Smooth muscle cell (in vitro differentiated cells): ENCODE data around the gene SLC11A2. TPM values are rescaled to one million over a fixed set of nuclear protein-coding genes. Genes with fewer than 3 reads are reported as not detected.
A peak's percentile ranks its signal among the peaks of the same experiment; 100 is the strongest.

Experiments
- DNase-seq: peaks from one replicate; lab custom pipeline; 2025; ENCODE audit not compliant: unreplicated experiment; lab: John Stamatoyannopoulos, UW
- H2AFZ ChIP-seq: fragments of 200-600 bp; sonication (generic); 2 replicates; pipeline ENCODE4 v1.6.0; 2016; ENCODE audit warnings: antibody characterized with exemption, low read depth, mild to moderate bottlenecking
- H3F3A ChIP-seq: fragments of 200-600 bp; sonication (generic); 2 replicates; pipeline ENCODE4 v1.6.0; 2017; ENCODE audit warnings: antibody characterized with exemption, low read depth
- H3K27ac ChIP-seq: fragments of 200-600 bp; sonication (generic); 2 replicates; pipeline ENCODE4 v1.5.1; 2016; ENCODE audit warnings: low read depth, mild to moderate bottlenecking
- H3K27me3 ChIP-seq: fragments of 200-600 bp; sonication (generic); 2 replicates; pipeline ENCODE4 v1.6.1; 2016; ENCODE audit warnings: low read depth, mild to moderate bottlenecking
- H3K36me3 ChIP-seq: fragments of 200-600 bp; sonication (generic); 2 replicates; pipeline ENCODE4 v1.5.1; 2016; ENCODE audit warnings: low read depth
- H3K4me1 ChIP-seq: fragments of 200-600 bp; sonication (generic); 2 replicates; pipeline ENCODE4 v1.5.1; 2016; ENCODE audit warnings: low read depth
- H3K4me2 ChIP-seq: fragments of 200-600 bp; sonication (generic); 2 replicates; pipeline ENCODE4 v1.6.0; 2016; ENCODE audit warnings: mild to moderate bottlenecking
- H3K4me3 ChIP-seq: fragments of 200-600 bp; sonication (generic); 2 replicates; pipeline ENCODE4 v1.5.1; 2016; ENCODE audit warnings: mild to moderate bottlenecking
- H3K79me2 ChIP-seq: fragments of 200-600 bp; sonication (generic); 2 replicates; pipeline ENCODE4 v1.6.0; 2016; ENCODE audit warnings: low read depth, mild to moderate bottlenecking
- H3K9ac ChIP-seq: fragments of 200-600 bp; sonication (generic); 2 replicates; pipeline ENCODE4 v1.6.0; 2016; ENCODE audit warnings: low read depth
- H3K9me3 ChIP-seq: fragments of 200-600 bp; sonication (generic); replicated peaks from 2 replicates; pipeline ENCODE4 v1.5.1; 2016; ENCODE audit warnings: low read depth
- H4K20me1 ChIP-seq: fragments of 200-600 bp; sonication (generic); 2 replicates; pipeline ENCODE4 v1.6.0; 2016; ENCODE audit warnings: low read depth
- CTCF ChIP-seq: fragments of 200-600 bp; sonication (generic); IDR thresholded peaks from 2 replicates; pipeline ENCODE4 v1.5.1; 2017; ENCODE audit warnings: borderline replicate concordance, mild to moderate bottlenecking, antibody characterized with exemption; ENCODE audit not compliant: insufficient read depth, poor library complexity, severe bottlenecking
- WGBS: methylation state at CpG from one replicate; pipeline ENCODE4 v1.1.7; 2016; ENCODE audit warnings: low lambda C conversion rate; 5-methylcytosine and 5-hydroxymethylcytosine counted together
- polyA plus RNA-seq: library from polyadenylated mRNA; unstranded; fragments of >200 nt; fragmentation: Nextera tagmentation; extraction: Ambion mirVana; gene quantifications from 2 replicates; pipeline ENCODE4 v1.2.1, GENCODE V29; 2016
- total RNA-seq: library from RNA; depleted of rRNA; stranded (reverse); fragments of >200 nt; gene quantifications from 2 replicates; pipeline ENCODE4 v1.2.3, GENCODE V29; 2014

SLC11A2 gene
- total and polyA plus RNA-seq, 2 experiments from 2014 or later: 26.5 to 31.3 TPM

- no peaks in the 10 kb centered on the region for H3K9me3 ChIP-seq
- H2AFZ ChIP-seq: no peak overlapping the region
- peaks cover 9% of the 10 kb centered on the region for H3K4me1 ChIP-seq
- peaks cover 12% of the 10 kb centered on the region for H3K36me3 ChIP-seq
- no peak for TF ChIP-seq CTCF
- peaks cover 28% of the 10 kb centered on the region for H3F3A ChIP-seq
- H3K27me3 ChIP-seq: no peaks in the 10 kb centered on the region
- no peaks in the 10 kb centered on the region for H4K20me1 ChIP-seq
- H3K27ac ChIP-seq: peak overlapping the region; percentile 94
- no peak overlapping the region for H3K4me3 ChIP-seq
- DNase-seq: no peak
- H3K4me2 ChIP-seq: no peak overlapping the region
- 50% methylated on average over 5 of the region's 5 CpGs for WGBS
- no peak overlapping the region for H3K9ac ChIP-seq
- no peaks in the 10 kb centered on the region for H3K79me2 ChIP-seq
Observed at GRCh38 chr12:50988051-50988450, 38.1 kb downstream of the SLC11A2 start.

DNA sequence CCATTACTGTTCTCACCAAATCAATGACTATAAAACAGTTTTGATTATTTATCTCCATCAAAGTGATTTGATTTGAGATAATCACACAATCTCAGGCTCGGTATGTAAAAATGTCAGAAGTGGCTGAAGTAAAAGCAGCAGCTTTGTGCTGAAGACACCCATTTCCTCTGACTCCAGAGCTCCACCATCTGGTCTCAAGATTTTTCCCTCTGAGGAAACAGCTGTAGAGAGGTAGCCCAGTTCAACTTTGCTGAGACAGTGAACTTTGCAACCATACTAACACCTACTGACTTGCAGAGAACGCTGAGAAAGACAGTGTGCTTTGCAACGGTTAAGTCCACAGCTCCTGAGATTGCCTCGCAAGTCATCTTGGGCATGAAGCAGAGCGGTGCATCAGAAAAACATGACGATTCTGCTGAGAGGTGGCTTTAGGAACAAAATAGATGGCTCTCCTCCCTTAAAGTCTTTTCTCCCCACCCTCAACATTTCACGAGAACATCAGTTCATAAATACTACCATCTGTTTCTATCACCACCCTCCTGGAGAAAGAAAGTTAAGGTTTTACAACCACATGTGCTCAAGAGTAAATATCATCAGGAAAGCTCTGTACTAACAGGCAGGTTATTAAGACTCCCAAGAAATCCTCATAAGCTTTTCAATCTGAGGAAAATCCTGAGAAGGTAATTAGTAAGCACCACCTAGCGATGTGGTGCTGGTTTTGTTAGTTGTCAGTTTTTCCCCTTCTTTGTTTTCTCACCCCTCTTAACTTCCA is 39.0 kb downstream of the SLC11A2 start:
- Histone ChIP-seq H3K4me3 (no peak overlapping the region), H3K36me3 (peaks cover 9% of the 10 kb centered on the region), H4K20me1 (no peaks in the 10 kb centered on the region), H3F3A (peaks cover 28% of the 10 kb centered on the region), H2AFZ (no peak overlapping the region), H3K27ac (peak overlapping the region; percentile 94), H3K9me3 (no peaks in the 10 kb centered on the region), H3K9ac (peak overlapping the region; percentile 18), H3K27me3 (no peaks in the 10 kb centered on the region), H3K79me2 (no peaks in the 10 kb centered on the region), H3K4me1 (peaks cover 9% of the 10 kb centered on the region), H3K4me2 (no peak overlapping the region)
- TF ChIP-seq CTCF: peak; percentile 27
- DNase-seq: no peak
- WGBS: 47% methylated on average over 8 of the region's 8 CpGs

- TF ChIP-seq CTCF: no peak
- no peak overlapping the region for H2AFZ ChIP-seq
- no peaks in the 10 kb centered on the region for H3K79me2 ChIP-seq
- H3K4me3 ChIP-seq: no peak overlapping the region
- no peaks in the 10 kb centered on the region for H3K27me3 ChIP-seq
- peaks cover 14% of the 10 kb centered on the region for H3F3A ChIP-seq
- no peaks in the 10 kb centered on the region for H3K9me3 ChIP-seq
- peak overlapping the region; percentile 29 for H3K4me2 ChIP-seq
- DNase-seq: no peak
- H3K27ac ChIP-seq: peak overlapping the region; percentile 94
- H3K4me1 ChIP-seq: peaks cover 9% of the 10 kb centered on the region
- peak overlapping the region; percentile 69 for H3K9ac ChIP-seq
- H3K36me3 ChIP-seq: no peaks in the 10 kb centered on the region
- no peaks in the 10 kb centered on the region for H4K20me1 ChIP-seq
Observed at GRCh38 chr12:50985322-50985721, 40.9 kb downstream of the SLC11A2 start.
